ENCODE results near the gene CFAP299. TPM values are rescaled to one million over a fixed set of nuclear protein-coding genes. Genes with fewer than 3 reads are reported as not detected.

CFAP299 gene
- total and polyA plus RNA-seq, 9 of the 15 experiments (the other 6 are each of a cell fraction or from before 2014, with no cell fraction given) = 0.09 to 3.0 (median 0.76) TPM

DNA sequence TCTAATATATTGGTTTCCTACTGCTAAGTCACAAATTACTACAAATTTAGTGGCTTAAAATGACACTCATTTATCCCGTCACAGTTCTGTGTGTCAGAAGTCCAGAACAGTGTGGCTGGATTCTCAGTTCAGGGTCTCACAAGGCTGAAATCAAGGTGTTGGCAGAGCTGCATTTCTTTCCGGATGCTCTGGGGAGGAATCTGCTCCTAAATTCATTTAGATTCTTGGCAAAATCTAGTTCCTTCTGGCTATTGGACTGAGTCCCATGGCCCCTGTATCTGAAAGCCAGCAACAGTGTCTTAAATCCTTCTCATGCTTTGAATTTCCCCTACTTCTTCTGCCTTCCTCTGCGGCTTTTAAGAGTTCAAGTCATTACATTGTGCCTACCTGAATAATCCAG, 591.9 kb downstream of the CFAP299 start (continued):
- TF ChIP-seq, protein P1, sequence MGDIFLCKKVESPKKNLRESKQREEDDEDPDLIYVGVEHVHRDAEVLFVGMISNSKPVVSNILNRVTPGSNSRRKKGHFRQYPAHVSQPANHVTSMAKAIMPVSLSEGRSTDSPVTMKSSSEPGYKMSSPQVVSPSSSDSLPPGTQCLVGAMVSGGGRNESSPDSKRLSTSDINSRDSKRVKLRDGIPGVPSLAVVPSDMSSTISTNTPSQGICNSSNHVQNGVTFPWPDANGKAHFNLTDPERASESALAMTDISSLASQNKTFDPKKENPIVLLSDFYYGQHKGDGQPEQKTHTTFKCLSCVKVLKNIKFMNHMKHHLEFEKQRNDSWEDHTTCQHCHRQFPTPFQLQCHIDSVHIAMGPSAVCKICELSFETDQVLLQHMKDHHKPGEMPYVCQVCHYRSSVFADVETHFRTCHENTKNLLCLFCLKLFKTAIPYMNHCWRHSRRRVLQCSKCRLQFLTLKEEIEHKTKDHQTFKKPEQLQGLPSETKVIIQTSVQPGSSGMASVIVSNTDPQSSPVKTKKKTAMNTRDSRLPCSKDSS (IDR thresholded peaks at IDR 0.05; ENCODE audit: low read depth, partially characterized antibody) = no peak
- no peak for TF ChIP-seq RAD51 (IDR thresholded peaks at IDR 0.05; ENCODE audit: borderline replicate concordance, low read depth)
- no peak for TF ChIP-seq ZNF695 (CRISPR knock-in tag; IDR thresholded peaks at IDR 0.05)
- no peak for TF ChIP-seq ZNF212 (CRISPR knock-in tag; IDR thresholded peaks at IDR 0.05)

DNA sequence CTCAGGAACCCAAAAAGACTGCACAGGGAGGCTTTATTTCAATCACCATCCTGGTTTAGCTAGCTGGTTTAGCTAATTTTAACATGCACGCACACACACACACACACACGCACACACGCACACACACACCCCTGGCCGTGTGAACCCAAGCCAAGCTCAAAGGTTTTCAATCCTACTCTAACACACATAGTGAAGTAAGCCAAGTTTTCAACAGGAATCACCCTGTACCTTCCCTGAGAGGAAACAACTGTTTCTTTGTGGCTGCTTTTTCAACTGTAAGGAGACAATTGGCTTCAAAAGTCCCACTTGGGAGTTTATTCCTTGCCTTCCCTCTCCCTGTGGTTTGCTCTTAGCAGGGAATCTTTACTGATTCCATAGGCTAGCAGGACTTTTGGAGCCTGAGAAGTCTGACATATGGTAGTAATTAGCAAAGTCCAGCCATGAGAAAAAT, 596.1 kb downstream of the CFAP299 start:
- POLR2A ChIA-PET = no interaction called here
- Histone ChIP-seq H4K20me1 (replicated peaks; ENCODE audit: control insufficient read depth, insufficient read depth, low read length) (no peaks in the 10 kb centered on the region), H3K36me3 (ENCODE audit: control insufficient read depth, insufficient read depth, low read length) (no peaks in the 10 kb centered on the region), H3K4me3 (no peak overlapping the region), H3K4me1 (replicated peaks in 1 of 2; ENCODE audit: control insufficient read depth in 2 of 2, insufficient read depth in 2 of 2, low read length in 2 of 2) (no peaks in the 10 kb centered on the region), H3K9me1 (ENCODE audit: control insufficient read depth, insufficient read depth, low read length) (no peaks in the 10 kb centered on the region), H2AFZ (ENCODE audit: low read depth, low read length) (no peak overlapping the region), H3K9ac (ENCODE audit: insufficient read depth in 1 of 2, low read depth in 2 of 2, low read length in 2 of 2) (no peak overlapping the region), H3K27me3 (ENCODE audit: control insufficient read depth in 2 of 2, insufficient read depth in 2 of 2, low read length in 2 of 2) (no peaks in the 10 kb centered on the region), H3K9me3 (replicated peaks; ENCODE audit: control insufficient read depth, insufficient read depth, low read depth, low read length) (no peaks in the 10 kb centered on the region), H3K27ac (ENCODE audit: extremely low read depth, low read depth, low read length) (no peak overlapping the region), H3K79me2 (ENCODE audit: control insufficient read depth, insufficient read depth, low read length) (no peaks in the 10 kb centered on the region), H3K4me2 (ENCODE audit: insufficient read depth, low read length) (no peak overlapping the region)
- in situ Hi-C loops (cut with MboI) (no loop called here), intact Hi-C loops (cut with micrococcal nuclease) (no loop called here)
- BruUV-seq (replicated peaks) = no TSS peak
- no peak for TF ChIP-seq ELF2 (CRISPR knock-in tag; IDR thresholded peaks at IDR 0.05)
- TF ChIP-seq, protein P2, sequence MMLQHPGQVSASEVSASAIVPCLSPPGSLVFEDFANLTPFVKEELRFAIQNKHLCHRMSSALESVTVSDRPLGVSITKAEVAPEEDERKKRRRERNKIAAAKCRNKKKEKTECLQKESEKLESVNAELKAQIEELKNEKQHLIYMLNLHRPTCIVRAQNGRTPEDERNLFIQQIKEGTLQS (IDR thresholded peaks at IDR 0.05) = no peak
- TF ChIP-seq, protein P2 (CRISPR knock-in tag; conservative IDR thresholded peaks at IDR 0.05) = no peak
- no peak for TF ChIP-seq NELFE (IDR thresholded peaks at IDR 0.05; ENCODE audit: insufficient read depth, insufficient read length)
- TF ChIP-seq GABPA (tag; conservative IDR thresholded peaks at IDR 0.05; ENCODE audit: low read depth) = no peak
- TF ChIP-seq THRAP3 (IDR thresholded peaks at IDR 0.05; ENCODE audit: borderline replicate concordance) = no peak
- TF ChIP-seq, protein P3, sequence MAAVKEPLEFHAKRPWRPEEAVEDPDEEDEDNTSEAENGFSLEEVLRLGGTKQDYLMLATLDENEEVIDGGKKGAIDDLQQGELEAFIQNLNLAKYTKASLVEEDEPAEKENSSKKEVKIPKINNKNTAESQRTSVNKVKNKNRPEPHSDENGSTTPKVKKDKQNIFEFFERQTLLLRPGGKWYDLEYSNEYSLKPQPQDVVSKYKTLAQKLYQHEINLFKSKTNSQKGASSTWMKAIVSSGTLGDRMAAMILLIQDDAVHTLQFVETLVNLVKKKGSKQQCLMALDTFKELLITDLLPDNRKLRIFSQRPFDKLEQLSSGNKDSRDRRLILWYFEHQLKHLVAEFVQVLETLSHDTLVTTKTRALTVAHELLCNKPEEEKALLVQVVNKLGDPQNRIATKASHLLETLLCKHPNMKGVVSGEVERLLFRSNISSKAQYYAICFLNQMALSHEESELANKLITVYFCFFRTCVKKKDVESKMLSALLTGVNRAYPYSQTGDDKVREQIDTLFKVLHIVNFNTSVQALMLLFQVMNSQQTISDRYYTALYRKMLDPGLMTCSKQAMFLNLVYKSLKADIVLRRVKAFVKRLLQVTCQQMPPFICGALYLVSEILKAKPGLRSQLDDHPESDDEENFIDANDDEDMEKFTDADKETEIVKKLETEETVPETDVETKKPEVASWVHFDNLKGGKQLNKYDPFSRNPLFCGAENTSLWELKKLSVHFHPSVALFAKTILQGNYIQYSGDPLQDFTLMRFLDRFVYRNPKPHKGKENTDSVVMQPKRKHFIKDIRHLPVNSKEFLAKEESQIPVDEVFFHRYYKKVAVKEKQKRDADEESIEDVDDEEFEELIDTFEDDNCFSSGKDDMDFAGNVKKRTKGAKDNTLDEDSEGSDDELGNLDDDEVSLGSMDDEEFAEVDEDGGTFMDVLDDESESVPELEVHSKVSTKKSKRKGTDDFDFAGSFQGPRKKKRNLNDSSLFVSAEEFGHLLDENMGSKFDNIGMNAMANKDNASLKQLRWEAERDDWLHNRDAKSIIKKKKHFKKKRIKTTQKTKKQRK (IDR thresholded peaks at IDR 0.05; ENCODE audit: borderline replicate concordance, low read depth, low read length) = no peak
- TF ChIP-seq POLR3G (IDR thresholded peaks at IDR 0.05; ENCODE audit: extremely low read depth, insufficient read length, insufficient replicate concordance) = no peak
- no peak for TF ChIP-seq CREM (IDR thresholded peaks at IDR 0.05; ENCODE audit: low read depth)
- no peak for TF ChIP-seq FOXJ2 (tag; IDR thresholded peaks at IDR 0.05)
- TF ChIP-seq, protein P4, sequence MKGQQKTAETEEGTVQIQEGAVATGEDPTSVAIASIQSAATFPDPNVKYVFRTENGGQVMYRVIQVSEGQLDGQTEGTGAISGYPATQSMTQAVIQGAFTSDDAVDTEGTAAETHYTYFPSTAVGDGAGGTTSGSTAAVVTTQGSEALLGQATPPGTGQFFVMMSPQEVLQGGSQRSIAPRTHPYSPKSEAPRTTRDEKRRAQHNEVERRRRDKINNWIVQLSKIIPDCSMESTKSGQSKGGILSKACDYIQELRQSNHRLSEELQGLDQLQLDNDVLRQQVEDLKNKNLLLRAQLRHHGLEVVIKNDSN (CRISPR knock-in tag; IDR thresholded peaks at IDR 0.05) = no peak
- no peak for TF ChIP-seq KLF6 (CRISPR knock-in tag; IDR thresholded peaks at IDR 0.05; ENCODE audit: borderline replicate concordance)
- no peak for DNase-seq (ENCODE audit: extremely low read depth in 1 of 4, low spot score in 3 of 4)
- WGBS (ENCODE audit: insufficient coverage, low coverage, missing lambda C conversion rate) = 4% methylated on average over 4 of the region's 4 CpGs
- CTCF ChIA-PET (ENCODE audit: low intra/inter-chr PET ratio) = no interaction called here
- no peak for FAIRE-seq
- no peak for ATAC-seq

Measured in K562 (cell line).